Parathyroid adenoma (tissue), 2 donors: Measurements from ENCODE around the gene IL6R.

ENCODE experiments used
- H2AFZ ChIP-seq: fragments of 300-600 bp; sonication (generic); one replicate; pipeline ENCODE4 v1.7.0; 2017; ENCODE audit warnings: antibody characterized with exemption, mild to moderate bottlenecking
- H3K27ac ChIP-seq: fragments of 300-600 bp; sonication (generic); one replicate; pipeline ENCODE4 v1.7.0; 2017
- H3K27me3 ChIP-seq: fragments of 300-600 bp; sonication (generic); one replicate; pipeline ENCODE4 v1.7.0; 2017; ENCODE audit warnings: low read length; ENCODE audit not compliant: control insufficient read depth, insufficient read depth
- H3K36me3 ChIP-seq: fragments of 300-600 bp; sonication (generic); one replicate; pipeline ENCODE4 v1.7.0; 2017; ENCODE audit warnings: low read length; ENCODE audit not compliant: control insufficient read depth, insufficient read depth
- H3K4me1 ChIP-seq: fragments of 300-600 bp; sonication (generic); one replicate; pipeline ENCODE4 v1.7.0; 2017; ENCODE audit warnings: control low read depth
- H3K4me2 ChIP-seq: fragments of 300-600 bp; sonication (generic); one replicate; pipeline ENCODE4 v1.7.0; 2017; ENCODE audit warnings: low read length
- H3K4me3 ChIP-seq: fragments of 300-600 bp; sonication (generic); one replicate; pipeline ENCODE4 v1.7.0; 2017; ENCODE audit warnings: low read depth, low read length
- H3K79me2 ChIP-seq: fragments of 300-600 bp; sonication (generic); one replicate; pipeline ENCODE4 v1.7.0; 2017; ENCODE audit warnings: control low read depth
- H3K9ac ChIP-seq: fragments of 300-600 bp; sonication (generic); one replicate; pipeline ENCODE4 v1.7.0; 2017; ENCODE audit warnings: mild to moderate bottlenecking
- H3K9me3 ChIP-seq: fragments of 300-600 bp; sonication (generic); one replicate; pipeline ENCODE4 v1.7.0; 2017; ENCODE audit warnings: low read length; ENCODE audit not compliant: control insufficient read depth
- CTCF ChIP-seq: fragments of 300-600 bp; sonication (generic); IDR thresholded peaks from one replicate; pipeline ENCODE4 v1.7.0; 2017; ENCODE audit warnings: antibody characterized with exemption, mild to moderate bottlenecking
- donor health status: primary hyperparathyroidism.

Gene IL6R

GRCh38 chr1:154445040-154445472 is 39.9 kb downstream of the IL6R start:
- H3K27ac ChIP-seq = no peak overlapping the region
- no peak overlapping the region for H3K9ac ChIP-seq
- H3K4me1 ChIP-seq = no peaks in the 10 kb centered on the region
- H3K36me3 ChIP-seq = no peaks in the 10 kb centered on the region
- H3K9me3 ChIP-seq = no peaks in the 10 kb centered on the region
- no peak overlapping the region for H3K4me3 ChIP-seq
- H3K79me2 ChIP-seq = no peaks in the 10 kb centered on the region
- no peak for TF ChIP-seq CTCF
- no peak overlapping the region for H2AFZ ChIP-seq
- no peak overlapping the region for H3K4me2 ChIP-seq
- no peaks in the 10 kb centered on the region for H3K27me3 ChIP-seq

GRCh38 chr1:154446292-154446691 is 41.1 kb downstream of the IL6R start:
- no peak for TF ChIP-seq CTCF

GRCh38 chr1:154446789-154447188 is 41.6 kb downstream of the IL6R start:
- TF ChIP-seq CTCF = no peak
- Histone ChIP-seq H3K4me3 (no peak overlapping the region), H3K9ac (no peak overlapping the region), H2AFZ (no peak overlapping the region), H3K27me3 (no peaks in the 10 kb centered on the region), H3K9me3 (no peaks in the 10 kb centered on the region), H3K27ac (no peak overlapping the region), H3K36me3 (no peaks in the 10 kb centered on the region), H3K4me1 (no peaks in the 10 kb centered on the region), H3K79me2 (no peaks in the 10 kb centered on the region), H3K4me2 (no peak overlapping the region)

More at GRCh38 chr1:154446292-154446691, 41.1 kb downstream of the IL6R start:
- Histone ChIP-seq H3K4me2 (no peak overlapping the region), H3K36me3 (no peaks in the 10 kb centered on the region), H3K4me1 (no peaks in the 10 kb centered on the region), H3K9me3 (no peaks in the 10 kb centered on the region), H3K79me2 (no peaks in the 10 kb centered on the region), H3K27me3 (no peaks in the 10 kb centered on the region), H3K9ac (no peak overlapping the region), H3K4me3 (no peak overlapping the region), H3K27ac (no peak overlapping the region), H2AFZ (no peak overlapping the region)

GRCh38 chr1:154448331-154448811 is 43.2 kb downstream of the IL6R start:
- no peak overlapping the region for H2AFZ ChIP-seq
- H3K4me2 ChIP-seq = no peak overlapping the region
- H3K36me3 ChIP-seq = no peaks in the 10 kb centered on the region
- H3K9me3 ChIP-seq = no peaks in the 10 kb centered on the region
- no peaks in the 10 kb centered on the region for H3K27me3 ChIP-seq
- H3K27ac ChIP-seq = no peak overlapping the region
- H3K79me2 ChIP-seq = no peaks in the 10 kb centered on the region
- H3K9ac ChIP-seq = no peak overlapping the region
- no peak overlapping the region for H3K4me3 ChIP-seq
- no peak for TF ChIP-seq CTCF
- no peaks in the 10 kb centered on the region for H3K4me1 ChIP-seq

GRCh38 chr1:154453161-154453560 is 48.0 kb downstream of the IL6R start:
- H3K27me3 ChIP-seq = no peaks in the 10 kb centered on the region
- no peak overlapping the region for H3K4me2 ChIP-seq
- no peaks in the 10 kb centered on the region for H3K79me2 ChIP-seq
- no peak overlapping the region for H3K27ac ChIP-seq
- no peak overlapping the region for H3K4me3 ChIP-seq
- no peak overlapping the region for H2AFZ ChIP-seq
- H3K36me3 ChIP-seq = no peaks in the 10 kb centered on the region
- H3K9ac ChIP-seq = no peak overlapping the region
- no peaks in the 10 kb centered on the region for H3K4me1 ChIP-seq
- TF ChIP-seq CTCF = no peak
- H3K9me3 ChIP-seq = no peaks in the 10 kb centered on the region
